HEK293 (cell line): Measurements from ENCODE around the gene MXI1.

Experiments
- CTCF ChIA-PET: fragments of 350-600 bp; formaldehyde crosslinking; extraction: SDS; loops from one replicate; lab custom pipeline; 2021; ENCODE audit warnings: antibody characterized with exemption; lab: Yijun Ruan, JAX
- POLR2A ChIA-PET: fragments of 300-600 bp; formaldehyde crosslinking; extraction: SDS; loops from one replicate; lab custom pipeline; 2020; ENCODE audit warnings: antibody characterized with exemption, inconsistent platforms; lab: Yijun Ruan, JAX
- H3K27ac ChIP-seq: fragments of 200-500 bp; sonication (Bioruptor generic); 2 replicates; pipeline ENCODE4 v1.5.1; 2014; ENCODE audit warnings: low read depth, low read length, control low read depth, inconsistent platforms; ENCODE audit errors: extremely low read depth
- H3K36me3 ChIP-seq, 2 experiments: fragments of 200-500 bp in 1 of 2; sonication (Bioruptor generic) in 1 of 2; 1 replicate in 1 of 2; 2 replicates in 1 of 2; pipeline ENCODE4 v1.5.1; 2014 to 2017; ENCODE audit warnings: inconsistent platforms in 2 of 2, low read length in 2 of 2; ENCODE audit not compliant: control insufficient read depth in 2 of 2, insufficient read depth in 1 of 2
- H3K4me1 ChIP-seq: fragments of 200-500 bp; sonication (Bioruptor generic); 2 replicates; pipeline ENCODE4 v1.5.1; 2014; ENCODE audit warnings: mild to moderate bottlenecking, low read length, inconsistent platforms; ENCODE audit not compliant: control insufficient read depth, insufficient read depth
- H3K4me3 ChIP-seq: 2 replicates; pipeline ENCODE4 v1.5.1; 2011; ENCODE audit warnings: low read depth, mild to moderate bottlenecking, control low read depth, low read length, moderate library complexity
- H3K9me3 ChIP-seq: fragments of 200-500 bp; sonication (Bioruptor generic); 2 replicates; pipeline ENCODE4 v1.5.1; 2014; ENCODE audit warnings: low read depth, low read length, inconsistent platforms; ENCODE audit not compliant: control insufficient read depth, insufficient read depth
- GLIS1 ChIP-seq: fragments of 450-650 bp; formaldehyde crosslinking; IDR thresholded peaks from 2 replicates; pipeline ENCODE4 v1.5.1; 2016; ENCODE audit warnings: missing biosample characterization, missing genetic modification characterization
- HOXA7 ChIP-seq: sonication (generic); formaldehyde crosslinking; IDR thresholded peaks from 2 replicates; pipeline ENCODE4 v1.8.1; 2022; ENCODE audit warnings: missing genetic modification reagents, borderline replicate concordance
- MZF1 ChIP-seq: fragments of 450-650 bp; formaldehyde crosslinking; IDR thresholded peaks from 2 replicates; pipeline ENCODE4 v1.5.1; 2017; ENCODE audit warnings: missing biosample characterization, missing genetic modification characterization, borderline replicate concordance
- ZFP3 ChIP-seq: fragments of 450-650 bp; formaldehyde crosslinking; IDR thresholded peaks from 2 replicates; pipeline ENCODE4 v1.5.1; 2016; ENCODE audit warnings: low read depth, missing biosample characterization, missing genetic modification characterization
- ZNF146 ChIP-seq: fragments of 450-650 bp; formaldehyde crosslinking; IDR thresholded peaks from 2 replicates; pipeline ENCODE4 v1.5.1; 2016; ENCODE audit warnings: missing biosample characterization, missing genetic modification characterization
- ZNF2 ChIP-seq: fragments of 450-650 bp; formaldehyde crosslinking; IDR thresholded peaks from 2 replicates; pipeline ENCODE4 v1.5.1; 2016; ENCODE audit warnings: missing biosample characterization, missing genetic modification characterization
- ZNF248 ChIP-seq: fragments of 450-650 bp; formaldehyde crosslinking; IDR thresholded peaks from 2 replicates; pipeline ENCODE4 v1.5.1; 2017; ENCODE audit warnings: missing biosample characterization, missing genetic modification characterization
- ZNF341 ChIP-seq: fragments of 450-650 bp; formaldehyde crosslinking; IDR thresholded peaks from 2 replicates; pipeline ENCODE4; 2016; ENCODE audit warnings: low read depth, missing biosample characterization, missing genetic modification characterization
- ZNF366 ChIP-seq: fragments of 450-650 bp; formaldehyde crosslinking; conservative IDR thresholded peaks from 2 replicates; pipeline ENCODE4 v1.5.1; 2016; ENCODE audit warnings: missing biosample characterization, missing genetic modification characterization
- ZNF558 ChIP-seq: fragments of 450-650 bp; formaldehyde crosslinking; IDR thresholded peaks from 2 replicates; pipeline ENCODE4 v1.5.1; 2016; ENCODE audit warnings: missing biosample characterization, missing genetic modification characterization
- ZNF561 ChIP-seq: fragments of 450-650 bp; IDR thresholded peaks from 2 replicates; pipeline ENCODE4 v1.5.1; 2018; ENCODE audit warnings: missing biosample characterization, missing genetic modification characterization, borderline replicate concordance
- ZNF670 ChIP-seq: fragments of 450-650 bp; formaldehyde crosslinking; IDR thresholded peaks from 2 replicates; pipeline ENCODE4 v1.5.1; 2016; ENCODE audit warnings: missing biosample characterization, missing genetic modification characterization, low read depth
- ZSCAN23 ChIP-seq: fragments of 450-650 bp; formaldehyde crosslinking; IDR thresholded peaks from 2 replicates; pipeline ENCODE4 v1.5.1; 2016; ENCODE audit warnings: missing biosample characterization, missing genetic modification characterization
- ZSCAN30 ChIP-seq: fragments of 450-650 bp; IDR thresholded peaks from 2 replicates; pipeline ENCODE4 v1.5.1; 2018; ENCODE audit warnings: missing biosample characterization, mild to moderate bottlenecking, missing genetic modification characterization, moderate library complexity
- TF ChIP-seq, protein P1 (sequence below): fragments of 450-650 bp; formaldehyde crosslinking; IDR thresholded peaks from 2 replicates; pipeline ENCODE4 v1.5.1; 2016; ENCODE audit warnings: missing biosample characterization, missing genetic modification characterization
- TF ChIP-seq, protein P2 (sequence below): fragments of 450-650 bp; formaldehyde crosslinking; IDR thresholded peaks from 2 replicates; pipeline ENCODE4 v1.5.1; 2017; ENCODE audit warnings: missing biosample characterization, missing genetic modification characterization

The MXI1 gene

DNA sequence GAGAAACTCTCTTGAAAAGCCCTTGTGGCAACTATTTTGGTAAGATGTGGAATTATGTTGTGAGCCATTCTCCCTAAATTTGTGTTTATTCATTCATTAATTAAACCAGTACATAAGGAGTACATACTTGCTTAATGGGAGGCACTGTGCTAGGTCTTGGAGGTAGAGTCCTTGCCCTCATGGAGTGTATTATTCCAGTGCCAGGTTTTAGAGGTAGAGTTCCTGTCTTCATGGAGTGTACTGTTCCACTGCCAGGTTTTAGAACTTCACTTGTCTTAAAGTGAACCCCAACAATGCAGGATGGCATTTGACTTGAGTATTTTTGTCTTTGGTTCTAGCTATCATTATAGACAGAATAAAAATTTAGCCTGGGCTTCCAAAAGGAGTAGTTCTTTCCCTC is 8.8 kb downstream of the MXI1 start (continued):
- TF ChIP-seq, protein P1, sequence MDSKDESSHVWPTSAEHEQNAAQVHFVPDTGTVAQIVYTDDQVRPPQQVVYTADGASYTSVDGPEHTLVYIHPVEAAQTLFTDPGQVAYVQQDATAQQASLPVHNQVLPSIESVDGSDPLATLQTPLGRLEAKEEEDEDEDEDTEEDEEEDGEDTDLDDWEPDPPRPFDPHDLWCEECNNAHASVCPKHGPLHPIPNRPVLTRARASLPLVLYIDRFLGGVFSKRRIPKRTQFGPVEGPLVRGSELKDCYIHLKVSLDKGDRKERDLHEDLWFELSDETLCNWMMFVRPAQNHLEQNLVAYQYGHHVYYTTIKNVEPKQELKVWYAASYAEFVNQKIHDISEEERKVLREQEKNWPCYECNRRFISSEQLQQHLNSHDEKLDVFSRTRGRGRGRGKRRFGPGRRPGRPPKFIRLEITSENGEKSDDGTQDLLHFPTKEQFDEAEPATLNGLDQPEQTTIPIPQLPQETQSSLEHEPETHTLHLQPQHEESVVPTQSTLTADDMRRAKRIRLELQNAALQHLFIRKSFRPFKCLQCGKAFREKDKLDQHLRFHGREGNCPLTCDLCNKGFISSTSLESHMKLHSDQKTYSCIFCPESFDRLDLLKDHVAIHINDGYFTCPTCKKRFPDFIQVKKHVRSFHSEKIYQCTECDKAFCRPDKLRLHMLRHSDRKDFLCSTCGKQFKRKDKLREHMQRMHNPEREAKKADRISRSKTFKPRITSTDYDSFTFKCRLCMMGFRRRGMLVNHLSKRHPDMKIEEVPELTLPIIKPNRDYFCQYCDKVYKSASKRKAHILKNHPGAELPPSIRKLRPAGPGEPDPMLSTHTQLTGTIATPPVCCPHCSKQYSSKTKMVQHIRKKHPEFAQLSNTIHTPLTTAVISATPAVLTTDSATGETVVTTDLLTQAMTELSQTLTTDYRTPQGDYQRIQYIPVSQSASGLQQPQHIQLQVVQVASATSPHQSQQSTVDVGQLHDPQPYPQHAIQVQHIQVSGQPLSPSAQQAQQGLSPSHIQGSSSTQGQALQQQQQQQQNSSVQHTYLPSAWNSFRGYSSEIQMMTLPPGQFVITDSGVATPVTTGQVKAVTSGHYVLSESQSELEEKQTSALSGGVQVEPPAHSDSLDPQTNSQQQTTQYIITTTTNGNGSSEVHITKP (tag by site-specific recombination): peak; percentile 52; the same call in 1 of the 2 replicates
- TF ChIP-seq, protein P2, sequence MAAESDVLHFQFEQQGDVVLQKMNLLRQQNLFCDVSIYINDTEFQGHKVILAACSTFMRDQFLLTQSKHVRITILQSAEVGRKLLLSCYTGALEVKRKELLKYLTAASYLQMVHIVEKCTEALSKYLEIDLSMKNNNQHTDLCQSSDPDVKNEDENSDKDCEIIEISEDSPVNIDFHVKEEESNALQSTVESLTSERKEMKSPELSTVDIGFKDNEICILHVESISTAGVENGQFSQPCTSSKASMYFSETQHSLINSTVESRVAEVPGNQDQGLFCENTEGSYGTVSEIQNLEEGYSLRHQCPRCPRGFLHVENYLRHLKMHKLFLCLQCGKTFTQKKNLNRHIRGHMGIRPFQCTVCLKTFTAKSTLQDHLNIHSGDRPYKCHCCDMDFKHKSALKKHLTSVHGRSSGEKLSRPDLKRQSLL: 0 out of 2 replicates have a peak, but pooled peaks have one; percentile 24
- TF ChIP-seq HOXA7: no peak
- no peak for TF ChIP-seq ZSCAN23 (tag by site-specific recombination)

DNA sequence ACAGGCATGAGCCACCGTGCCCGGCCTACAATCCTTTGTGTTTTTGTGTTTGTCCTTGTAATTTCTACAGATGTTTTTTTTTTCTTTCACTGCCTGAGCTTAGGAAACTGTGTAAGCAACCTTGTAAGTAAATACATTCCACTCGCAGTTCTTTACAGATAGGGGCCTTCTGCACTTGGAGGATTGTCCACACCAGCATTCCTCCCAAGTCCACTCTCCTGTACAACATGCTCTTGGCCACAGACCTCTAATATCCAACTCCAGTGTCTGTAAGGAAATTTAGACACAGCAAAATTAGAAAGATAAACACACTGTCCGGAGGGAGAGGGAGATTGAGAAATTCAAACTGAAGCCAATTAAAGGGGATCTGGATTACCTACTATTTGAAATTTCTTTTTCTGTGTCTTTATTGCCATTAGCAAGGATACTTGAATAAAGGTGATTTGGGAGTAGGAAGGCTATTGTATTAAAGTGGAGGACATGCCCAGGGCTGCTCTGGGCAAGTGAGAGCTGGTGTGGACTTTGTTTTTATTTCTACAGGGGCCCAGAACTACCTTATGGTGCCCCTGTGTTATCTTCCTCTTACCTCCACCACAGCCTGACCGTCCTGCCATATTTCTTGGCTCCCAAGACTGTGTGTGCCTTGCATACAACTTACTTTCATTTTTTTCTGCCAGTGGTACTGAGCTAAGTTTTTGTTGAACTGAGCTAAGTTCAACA is 9.7 kb downstream of the MXI1 start:
- CTCF ChIA-PET: interaction anchor here (1.0 to 1.4 kb wide), 2 partner anchors 76 to 79 kb away, joined by 3 to 5 read pairs; no protein-coding TSS in a partner anchor
- no peaks in the 10 kb centered on the region for H3K36me3 ChIP-seq
- TF ChIP-seq GLIS1 (no peak), ZFP3 (no peak), MZF1 (peak; percentile 71; the same call in 1 of the 2 replicates)
- H3K9me3 ChIP-seq: no peaks in the 10 kb centered on the region
- H3K4me1 ChIP-seq: peaks cover 16% of the 10 kb centered on the region
- H3K27ac ChIP-seq: no peak overlapping the region
- POLR2A ChIA-PET: interaction anchor here (0.6 kb wide), 1 partner anchor 10 kb away, joined by 3 read pairs; no protein-coding TSS in a partner anchor
- H3K4me3 ChIP-seq: no peak overlapping the region

DNA sequence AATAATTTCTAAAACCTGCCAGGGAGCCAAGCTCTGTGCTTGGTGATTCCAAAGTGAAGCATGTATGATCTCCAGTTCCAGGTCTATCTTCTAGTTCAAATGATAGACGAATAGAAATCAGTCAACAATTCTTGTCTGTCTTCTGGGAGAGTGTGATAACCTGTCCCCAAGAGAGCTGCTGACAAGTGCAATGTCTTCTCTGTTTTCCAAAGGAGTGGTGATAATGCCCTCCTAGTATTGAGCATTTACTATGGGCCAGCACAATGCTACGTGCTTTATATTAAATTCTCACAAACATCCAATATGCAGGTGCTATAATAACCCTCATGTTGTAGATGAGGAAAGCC is 10.2 kb downstream of the MXI1 start:
- TF ChIP-seq ZNF2 (tag by site-specific recombination) (no peak), ZSCAN30 (no peak), ZNF146 (no peak), ZNF341 (tag by site-specific recombination) (no peak), ZNF248 (tag by site-specific recombination) (no peak), ZNF558 (tag by site-specific recombination) (no peak), ZNF670 (tag by site-specific recombination) (no peak), ZNF366 (no peak), ZNF561 (tag by site-specific recombination) (no peak)
- TF ChIP-seq, protein P1 (tag by site-specific recombination): no peak
- no peaks in the 10 kb centered on the region for H3K36me3 ChIP-seq
- no peak overlapping the region for H3K27ac ChIP-seq
- H3K4me1 ChIP-seq: peaks cover 22% of the 10 kb centered on the region
- POLR2A ChIA-PET: interaction anchor here (0.6 kb wide), 1 partner anchor 9 kb away, joined by 3 read pairs; no protein-coding TSS in a partner anchor
- CTCF ChIA-PET: interaction anchor here (1.0 to 1.4 kb wide), 2 partner anchors 77 to 79 kb away, joined by 3 to 5 read pairs; no protein-coding TSS in a partner anchor
- no peaks in the 10 kb centered on the region for H3K9me3 ChIP-seq
- no peak overlapping the region for H3K4me3 ChIP-seq
